Activated CD8-positive, alpha-beta memory T cell treated with anti-CD3 and anti-CD28 coated beads for 24 hours (primary cell): ENCODE results near the gene BRAF.
"Not testable (repeated sequence)": the region's sequence is repeated elsewhere in the genome, so short reads cannot be mapped to it uniquely, and the experiment has no call there.

Experiments used
- DNase-seq: peaks from one replicate; pipeline ENCODE4 v3.0.0-alpha.2; 2020

The BRAF gene

DNA sequence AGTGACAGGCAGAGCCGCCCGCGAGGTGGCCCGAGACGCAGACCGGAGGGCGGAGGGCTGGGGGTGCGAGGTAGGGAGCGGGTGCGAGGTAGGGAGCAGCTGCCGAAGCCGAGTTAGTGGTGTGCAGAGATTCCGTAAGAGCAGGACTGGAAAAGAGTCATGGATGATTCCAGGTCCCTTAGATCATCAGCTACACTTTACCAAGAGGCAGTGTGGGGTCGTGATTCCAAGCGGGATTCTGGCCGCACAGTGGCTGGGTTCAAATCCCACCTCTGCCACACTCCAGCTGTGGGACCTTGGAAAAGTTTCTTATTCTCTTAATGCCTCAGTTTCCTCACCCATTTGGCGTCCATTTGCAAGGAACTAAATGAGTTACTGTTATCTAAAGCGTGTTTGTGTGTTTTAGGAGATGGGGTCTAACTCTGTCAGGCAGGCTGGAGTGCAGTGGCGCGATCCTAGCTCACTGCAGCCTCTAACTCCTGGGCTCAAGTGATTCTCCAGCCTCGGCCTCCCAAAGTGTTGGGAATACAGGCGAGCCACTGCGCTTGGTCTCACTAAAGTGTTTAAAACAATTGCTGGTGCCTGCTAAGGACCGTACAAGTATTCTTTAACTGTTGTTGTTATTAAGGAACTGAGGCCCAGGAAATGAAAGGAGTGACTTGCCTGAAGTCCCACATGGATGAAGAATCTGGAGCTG is 227.1 kb downstream of the BRAF start:
- no peak for DNase-seq

DNA sequence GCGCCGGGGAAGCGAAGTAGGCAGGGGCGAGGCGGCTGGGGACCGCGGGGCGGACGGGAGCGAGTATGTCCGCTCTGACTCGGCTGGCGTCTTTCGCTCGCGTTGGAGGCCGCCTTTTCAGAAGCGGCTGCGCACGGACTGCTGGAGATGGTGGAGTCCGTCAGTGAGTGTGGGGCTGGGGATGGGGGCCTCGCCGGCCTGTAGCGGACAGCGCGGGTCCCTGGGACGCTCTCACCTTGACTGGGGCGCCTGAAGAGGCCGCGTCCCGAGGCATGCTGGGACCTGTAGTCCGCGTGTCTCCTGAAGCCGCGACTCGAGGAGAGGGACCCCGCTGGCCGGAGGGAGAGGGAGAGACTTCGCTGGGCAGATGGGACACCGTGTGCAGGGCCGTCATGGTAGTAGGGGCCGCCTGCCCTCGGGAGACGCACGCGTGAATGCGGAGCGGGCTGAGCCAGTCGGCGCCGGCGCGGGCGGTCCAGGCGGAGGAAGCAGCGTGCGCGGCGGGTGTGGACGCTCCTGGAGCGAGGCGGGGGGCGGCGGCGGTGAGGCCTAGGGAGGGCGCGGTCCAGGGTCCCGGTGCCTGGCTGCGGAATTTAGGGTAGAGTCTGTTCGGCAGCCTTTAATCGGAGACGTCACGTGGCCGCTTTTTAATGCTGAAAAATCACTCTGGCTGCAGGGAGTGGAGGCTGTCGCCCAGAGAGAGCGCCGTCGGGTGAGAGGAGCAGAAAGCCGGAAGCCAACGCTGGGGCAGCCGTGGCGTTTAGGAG is 227.9 kb downstream of the BRAF start, which contains the start of gene NDUFB2:
Gene NDUFB2, plus strand, starts transcription at position 29 of the 767 bp plus-strand sequence. Its CDS starts 37 bp downstream, at position 66.
- DNase-seq: peak; percentile 98

DNA sequence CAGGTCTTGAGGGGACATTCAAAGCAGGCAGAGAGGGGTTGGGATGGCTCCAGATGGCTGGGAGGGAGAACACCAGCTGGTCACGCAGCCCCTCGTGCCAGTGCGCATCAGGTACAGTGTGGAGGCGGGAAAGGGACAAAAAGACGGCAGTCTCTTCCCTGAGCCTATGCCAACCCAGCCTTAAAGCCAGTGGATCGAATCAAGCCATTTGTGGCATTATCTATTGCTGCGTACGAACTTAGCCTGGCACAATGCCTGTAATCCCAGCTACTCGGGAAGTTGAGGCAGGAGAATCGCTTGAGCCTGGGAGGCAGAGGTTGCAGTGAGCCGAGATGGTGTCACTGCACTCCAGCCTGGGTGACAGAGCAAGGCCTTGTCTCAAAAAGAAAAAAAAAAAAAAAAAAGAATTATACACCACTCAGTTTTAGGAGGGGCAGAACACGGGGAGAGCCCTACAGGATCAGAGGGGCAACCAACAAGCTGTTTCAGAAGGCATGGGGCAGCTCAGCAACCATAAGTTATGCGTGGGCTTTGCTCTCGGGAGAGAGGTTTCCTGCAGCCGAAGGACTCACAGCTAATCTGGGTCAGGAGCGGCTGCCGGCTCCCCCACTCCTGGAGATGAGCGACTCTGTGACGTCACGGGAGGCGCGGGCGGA is 228.6 kb downstream of the BRAF start:
- no peak for DNase-seq

DNA sequence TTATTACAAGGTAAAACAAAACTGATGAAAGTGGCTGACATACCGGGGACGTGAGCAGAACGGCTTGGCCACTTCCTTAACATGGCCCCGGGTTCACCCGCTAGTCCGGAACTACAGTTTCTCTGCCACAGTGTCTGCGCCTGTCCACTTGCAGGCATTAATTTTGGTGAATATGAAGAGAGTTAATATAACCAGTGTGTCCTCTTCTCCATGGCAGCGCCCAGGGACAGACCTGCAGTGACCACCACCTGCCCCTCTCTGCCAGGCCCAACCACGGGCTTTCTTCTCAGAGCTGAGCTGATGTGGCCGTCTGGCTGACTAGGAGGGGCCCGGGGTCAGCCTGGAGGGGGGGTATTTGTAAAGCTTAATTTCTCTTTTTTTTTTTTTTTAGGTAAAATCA is 229.3 kb downstream of the BRAF start:
- no peak for DNase-seq

DNA sequence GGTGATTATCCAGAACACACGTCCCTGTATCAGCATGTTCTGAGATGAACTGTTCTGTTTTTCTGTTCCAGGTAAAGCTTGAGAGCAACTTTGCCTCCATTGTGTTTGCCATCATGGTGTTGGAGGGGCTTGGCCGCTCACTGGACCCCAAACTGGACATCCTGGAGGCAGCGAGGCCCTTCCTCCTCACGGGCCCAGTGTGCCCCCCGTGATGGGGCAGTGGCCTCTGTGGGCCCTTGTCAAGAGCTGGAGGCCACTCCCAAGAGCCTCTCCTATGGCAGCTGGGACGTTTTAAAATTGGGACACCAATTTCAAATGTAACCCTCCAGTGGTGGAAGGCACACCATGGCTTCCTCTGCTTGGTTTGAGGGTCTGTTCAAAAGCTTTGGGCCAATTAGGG is 230.1 kb downstream of the BRAF start:
- no peak for DNase-seq

DNA sequence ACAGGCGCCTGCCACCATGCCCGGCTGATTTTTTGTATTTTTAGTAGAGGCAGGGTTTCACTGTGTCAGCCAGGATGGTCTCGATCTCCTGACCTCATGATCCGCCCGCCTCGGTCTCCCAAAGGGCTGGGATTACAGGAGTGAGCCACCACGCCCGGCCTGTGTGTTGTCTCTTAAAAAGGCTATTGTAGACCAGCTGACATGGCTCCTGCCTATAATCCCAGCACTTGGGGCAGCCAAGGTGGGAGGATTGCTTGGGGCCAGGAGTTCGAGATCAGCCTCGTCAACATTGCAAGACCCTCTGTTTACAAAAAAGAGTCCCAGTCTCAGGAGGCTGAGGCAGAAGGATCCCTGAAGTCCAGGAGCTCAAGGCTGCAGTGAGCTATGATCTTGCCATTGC is 230.9 kb downstream of the BRAF start:
- not testable (repeated sequence) for DNase-seq

DNA sequence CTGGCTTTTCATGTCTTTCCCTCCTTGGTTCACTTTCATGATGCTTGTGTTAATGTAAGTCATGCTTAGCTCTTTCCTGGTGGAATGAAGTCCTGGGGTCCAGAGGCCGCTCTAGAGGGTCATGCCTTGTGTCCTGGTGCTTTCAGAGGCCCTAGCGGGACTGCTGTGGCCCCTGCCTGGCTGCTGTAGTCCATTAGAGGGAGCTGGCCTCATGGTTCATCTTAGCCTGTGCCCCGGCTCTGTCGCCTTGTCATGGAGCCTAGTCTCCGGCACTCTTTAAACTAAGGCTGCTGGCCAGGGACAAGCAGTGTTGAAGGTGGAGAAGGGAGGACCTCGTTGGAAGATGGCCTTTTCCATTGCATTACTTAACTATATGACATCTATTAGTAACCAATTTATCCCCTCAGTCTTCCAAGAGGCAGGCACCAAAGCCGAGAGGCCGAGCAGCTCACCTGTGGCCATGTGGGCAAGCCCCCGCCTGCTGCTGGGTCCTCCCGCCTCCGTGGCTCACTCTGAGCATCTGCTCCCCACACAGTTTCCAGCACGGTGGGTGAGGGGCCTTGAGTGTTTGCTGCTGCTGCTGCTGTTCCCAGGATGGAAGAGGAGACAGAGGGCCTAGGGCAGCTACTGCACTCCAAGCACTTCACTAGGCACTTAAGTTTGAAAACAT is 233.2 kb downstream of the BRAF start:
- DNase-seq: no peak

DNA sequence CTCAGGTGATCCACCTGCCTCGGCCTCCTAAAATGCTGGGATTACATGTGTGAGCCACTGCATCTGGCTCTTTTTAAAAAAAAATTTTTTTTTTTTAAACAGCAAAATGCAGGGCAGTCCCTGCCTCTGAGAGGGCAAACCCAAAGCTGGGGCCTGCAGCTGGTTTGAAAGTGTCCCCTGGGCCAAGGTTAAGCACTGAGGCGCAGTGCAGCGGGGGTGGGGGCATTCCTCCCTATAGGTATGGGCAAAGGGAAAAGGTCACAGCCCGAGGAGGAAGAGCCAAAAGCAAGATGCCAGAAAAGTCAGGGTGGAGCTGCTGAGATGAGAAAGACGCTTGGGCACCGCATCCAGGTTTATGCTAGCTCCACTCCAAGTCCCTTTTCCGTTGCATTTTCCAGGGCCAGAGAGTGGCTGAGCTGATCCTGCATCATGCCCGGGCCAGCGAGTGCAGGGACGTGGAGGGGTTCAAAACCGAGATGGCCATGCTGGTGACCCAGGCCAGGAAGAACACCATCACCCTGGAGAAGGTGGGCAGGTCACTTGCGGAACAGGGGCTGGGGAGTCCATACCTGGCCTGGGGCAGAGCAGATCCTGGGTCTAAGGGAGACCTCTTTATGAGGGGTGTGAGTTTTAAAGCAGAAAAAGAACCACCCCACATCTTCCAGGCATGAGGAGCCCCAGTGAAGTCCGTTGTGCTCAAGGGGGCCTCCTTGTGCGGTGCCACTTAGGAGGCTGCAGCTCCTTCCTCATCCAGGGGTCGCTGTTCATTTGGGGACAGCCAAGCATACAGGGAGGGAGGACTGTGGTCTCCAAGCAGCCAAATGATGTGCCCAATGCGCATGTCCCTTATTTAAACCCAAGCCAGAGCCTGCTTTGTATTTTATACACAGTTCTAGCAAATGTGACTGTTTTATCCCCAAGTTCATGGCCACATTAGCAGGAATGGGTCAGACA is 235.3 kb downstream of the BRAF start:
- peak; percentile 40 for DNase-seq

DNA sequence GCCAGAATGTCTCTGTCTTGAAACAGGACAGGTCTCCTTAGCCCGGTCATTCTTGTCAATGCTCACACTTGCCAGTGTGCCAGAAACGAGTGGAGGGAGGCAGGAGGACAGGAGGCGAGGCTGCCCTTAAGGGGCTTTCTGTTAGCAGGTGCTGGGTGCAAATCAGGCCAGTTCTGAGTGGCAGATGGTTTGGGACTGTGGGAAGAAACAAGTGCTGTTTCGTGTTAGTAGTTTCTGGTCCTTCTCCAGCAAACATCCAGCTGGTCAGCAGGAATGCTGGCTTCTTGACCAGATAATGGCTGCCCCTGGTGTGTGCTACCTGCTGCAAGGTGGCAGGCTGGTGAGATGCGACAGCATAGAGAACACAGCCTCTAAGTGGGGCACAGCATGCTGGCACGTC is 236.4 kb downstream of the BRAF start:
- DNase-seq: peak; percentile 43

DNA sequence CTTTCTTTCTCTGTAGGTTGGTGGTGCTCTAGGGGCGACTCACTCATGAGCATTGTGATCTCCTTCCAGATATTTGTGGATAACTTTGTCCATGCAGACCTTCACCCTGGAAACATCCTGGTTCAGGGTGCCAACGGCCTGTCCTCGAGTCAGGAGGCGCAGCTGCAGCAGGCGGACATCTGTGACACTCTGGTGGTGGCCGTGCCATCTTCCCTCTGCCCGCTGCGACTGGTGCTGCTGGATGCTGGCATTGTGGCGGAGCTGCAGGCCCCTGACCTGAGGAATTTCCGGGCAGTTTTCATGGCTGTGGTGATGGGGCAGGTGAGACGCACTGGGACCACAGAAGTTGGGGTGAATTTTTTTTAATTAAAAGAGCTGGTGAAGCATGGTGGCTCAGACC is 237.8 kb downstream of the BRAF start:
- no peak for DNase-seq

GRCh38 chr7:140685407-140686087 is 239.2 kb downstream of the BRAF start:
- peak; percentile 28 for DNase-seq

DNA sequence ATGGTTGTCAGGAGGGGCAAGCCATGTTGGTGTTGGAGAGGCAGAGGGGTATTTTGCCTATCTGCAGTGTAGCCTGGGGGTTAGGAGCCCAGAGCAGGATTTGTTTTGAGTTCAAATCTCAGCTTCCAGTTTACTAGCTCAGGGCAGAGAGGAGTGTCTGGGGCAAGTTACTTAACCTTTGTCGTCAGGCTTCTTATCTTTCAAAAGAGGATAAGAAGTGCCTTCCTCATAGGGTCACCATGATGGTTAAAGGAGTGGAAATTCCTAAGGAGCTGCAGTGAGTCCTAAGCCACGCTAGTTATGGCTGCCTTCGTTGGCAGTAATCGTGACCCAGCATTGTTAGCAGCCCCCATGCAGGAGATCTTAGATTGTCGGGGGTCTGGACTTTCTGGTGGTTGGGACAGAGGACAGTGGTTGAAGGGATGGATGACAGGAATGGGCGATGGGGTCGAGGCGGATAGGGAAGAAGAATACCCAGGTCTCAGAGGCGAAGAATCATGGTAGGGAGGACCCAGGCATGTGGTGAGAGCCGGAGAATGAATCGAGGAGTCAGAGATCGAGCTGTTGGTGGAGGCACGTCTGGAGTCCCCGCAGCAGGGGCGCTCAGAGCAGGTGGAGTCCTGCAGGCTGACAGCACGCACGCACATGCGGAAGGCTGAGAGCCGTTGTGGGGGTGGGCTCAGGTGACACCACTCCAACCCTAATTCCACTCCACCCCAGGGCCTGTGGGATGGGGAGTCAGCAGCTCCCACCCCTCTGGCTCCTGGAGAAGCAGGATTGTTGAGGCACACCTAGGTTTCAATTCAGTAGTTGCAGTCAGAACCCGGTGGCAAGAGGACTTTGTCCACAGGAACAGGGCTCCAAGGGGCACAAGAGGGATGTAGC is 240.4 kb downstream of the BRAF start:
- DNase-seq: peak; percentile 50

GRCh38 chr7:140683657-140684056 is 241.1 kb downstream of the BRAF start:
- peak; percentile 32 for DNase-seq

DNA sequence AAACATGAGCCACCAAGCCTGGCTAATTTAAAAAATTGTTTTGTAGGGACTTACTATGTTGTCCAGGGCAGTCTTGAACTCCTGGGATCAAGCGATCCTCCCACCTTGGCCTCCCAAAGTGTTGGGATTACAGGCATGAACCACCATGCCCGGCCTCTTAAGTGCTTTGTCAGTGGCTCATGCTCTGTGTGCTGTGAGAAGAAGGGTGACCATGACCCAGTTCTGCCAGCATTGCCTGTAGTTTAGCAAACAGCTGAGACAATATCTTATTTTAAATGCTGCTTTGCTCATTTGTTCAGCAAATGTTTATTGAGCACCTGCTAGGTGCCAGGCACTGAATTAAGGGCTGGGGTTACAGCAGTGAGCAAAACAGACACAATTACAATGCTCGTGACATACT is 243.0 kb downstream of the BRAF start:
- DNase-seq: no peak

DNA sequence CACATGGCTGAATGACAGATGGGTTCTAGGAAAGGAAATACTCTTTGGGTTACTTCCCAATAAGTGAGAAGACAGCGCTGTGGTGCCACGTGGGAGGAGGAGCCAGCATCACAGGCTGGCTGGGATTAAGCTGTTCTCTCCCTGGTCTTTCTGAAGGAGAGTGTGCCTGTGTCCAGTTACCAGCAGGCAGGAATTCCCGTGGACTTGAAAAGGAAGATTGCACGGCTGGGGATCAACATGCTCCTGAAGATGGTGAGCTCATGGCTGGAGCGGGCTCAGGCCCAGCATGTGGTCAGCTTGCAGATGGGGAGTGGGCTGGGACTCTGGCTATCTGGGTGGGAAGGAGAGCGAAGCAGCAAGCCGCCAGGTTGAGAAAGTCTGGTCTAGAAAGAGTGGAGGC is 243.8 kb downstream of the BRAF start:
- no peak for DNase-seq

DNA sequence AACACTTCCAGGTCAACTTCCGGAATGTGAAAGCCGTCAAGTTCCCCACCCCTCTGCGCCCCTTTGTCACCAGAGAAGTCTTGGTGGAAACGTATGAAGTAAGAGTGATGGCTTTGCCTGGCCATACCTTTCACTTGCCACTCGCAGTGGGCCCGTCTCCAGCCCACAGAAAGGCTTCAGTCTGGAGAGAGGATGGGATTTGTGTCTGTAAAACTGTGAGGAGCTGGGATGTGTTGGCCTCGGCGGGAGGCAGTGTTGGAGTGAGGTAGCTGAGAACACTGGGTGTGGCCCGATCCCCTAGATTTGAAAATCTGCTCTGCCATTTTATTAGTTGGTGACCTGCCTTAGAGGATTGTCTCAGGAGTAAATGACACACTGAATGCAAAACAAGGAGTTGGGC is 245.5 kb downstream of the BRAF start:
- no peak for DNase-seq

DNA sequence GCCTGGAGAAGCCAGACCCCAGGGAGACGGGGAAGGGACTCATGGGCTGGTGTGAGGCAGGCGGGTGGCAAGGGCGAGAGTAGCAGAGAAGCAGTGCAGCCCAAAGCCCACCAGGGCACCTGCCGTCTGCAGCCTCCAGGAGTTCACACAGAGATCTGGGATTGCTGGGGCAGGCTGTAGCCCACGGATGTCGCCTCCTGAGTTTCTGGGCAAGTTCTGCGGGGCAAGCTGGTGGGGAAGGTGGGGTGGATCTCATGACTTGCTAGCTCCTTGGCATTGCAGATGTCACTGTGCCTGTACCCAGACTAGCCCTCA is 246.0 kb downstream of the BRAF start:
- no peak for DNase-seq

- DNase-seq: no peak
Observed at GRCh38 chr7:140678081-140678815, 246.5 kb downstream of the BRAF start.

DNA sequence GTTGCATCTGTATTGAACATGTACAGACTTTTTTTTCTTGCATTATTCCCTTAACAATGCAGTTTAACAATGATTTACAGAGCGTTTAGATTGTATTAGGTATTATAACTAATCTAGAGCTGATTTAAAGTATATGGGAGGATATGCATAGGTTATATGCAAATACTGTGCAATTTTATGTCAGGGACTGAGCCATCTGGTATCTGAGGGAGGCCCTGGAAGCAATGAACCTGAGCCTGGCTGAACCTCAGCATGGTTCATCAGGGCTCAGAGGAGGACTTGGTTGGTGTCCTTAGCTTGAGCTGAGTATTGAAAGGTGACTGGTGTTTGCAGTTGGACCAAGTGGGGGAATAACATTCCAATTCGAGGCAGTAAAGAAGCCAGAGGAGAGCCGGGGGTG is 247.2 kb downstream of the BRAF start:
- DNase-seq: no peak

DNA sequence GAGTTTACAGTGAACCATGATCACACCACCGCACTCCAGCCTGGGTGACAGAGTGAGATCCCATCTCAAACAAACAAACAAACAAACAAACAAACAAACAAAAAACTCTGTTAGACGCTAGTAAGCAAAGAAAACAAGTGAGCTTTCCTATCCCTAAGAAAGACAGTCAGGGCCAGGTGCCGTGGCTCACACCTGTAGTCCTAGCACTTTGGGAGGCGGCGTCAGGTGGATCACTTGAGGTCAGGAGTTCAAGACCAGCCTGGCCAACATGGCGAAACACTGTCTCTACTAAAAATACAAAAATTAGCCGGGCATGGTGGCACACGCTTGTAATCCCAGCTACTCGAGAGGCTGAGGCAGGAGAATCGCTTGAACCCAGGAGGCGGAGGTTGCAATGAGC is 247.8 kb downstream of the BRAF start:
- not testable (repeated sequence) for DNase-seq
